ENCODE data around the gene ZNF438. TPM values are rescaled to one million over a fixed set of nuclear protein-coding genes. Genes with fewer than 3 reads are reported as not detected.
"Not testable (repeated sequence)": the region's sequence is repeated elsewhere in the genome, so short reads cannot be mapped to it uniquely, and the experiment has no call there.

Gene ZNF438
- total and polyA plus RNA-seq, 8 donors: 9.6 to 20.1 (median 10.7) TPM

DNA sequence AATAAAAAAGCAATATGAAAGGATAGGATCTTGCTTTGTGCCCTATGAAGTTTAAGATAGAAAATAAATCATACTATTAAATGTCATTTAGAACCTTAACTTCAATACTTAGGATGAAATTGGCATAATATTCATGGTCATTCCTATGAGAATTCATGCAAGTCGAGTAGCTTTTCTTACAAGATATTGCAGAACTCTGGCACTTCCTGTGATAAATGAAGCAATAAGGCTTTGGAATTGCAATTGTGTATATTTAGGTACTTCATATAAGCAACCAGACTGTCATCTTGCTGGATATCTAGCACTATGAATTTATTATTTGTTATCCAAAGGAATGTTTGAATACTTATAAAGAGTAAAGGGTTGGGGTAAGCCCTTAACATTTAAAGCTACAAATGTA, 116.5 kb downstream of the ZNF438 start:
- no peaks in the 10 kb centered on the region for H3K27me3 ChIP-seq
- ATAC-seq (no peak), DNase-seq (no peak)
- peaks cover 0 to 6% of the 10 kb centered on the region in 2 donors for H3K4me1 ChIP-seq
- TF ChIP-seq, protein P1, sequence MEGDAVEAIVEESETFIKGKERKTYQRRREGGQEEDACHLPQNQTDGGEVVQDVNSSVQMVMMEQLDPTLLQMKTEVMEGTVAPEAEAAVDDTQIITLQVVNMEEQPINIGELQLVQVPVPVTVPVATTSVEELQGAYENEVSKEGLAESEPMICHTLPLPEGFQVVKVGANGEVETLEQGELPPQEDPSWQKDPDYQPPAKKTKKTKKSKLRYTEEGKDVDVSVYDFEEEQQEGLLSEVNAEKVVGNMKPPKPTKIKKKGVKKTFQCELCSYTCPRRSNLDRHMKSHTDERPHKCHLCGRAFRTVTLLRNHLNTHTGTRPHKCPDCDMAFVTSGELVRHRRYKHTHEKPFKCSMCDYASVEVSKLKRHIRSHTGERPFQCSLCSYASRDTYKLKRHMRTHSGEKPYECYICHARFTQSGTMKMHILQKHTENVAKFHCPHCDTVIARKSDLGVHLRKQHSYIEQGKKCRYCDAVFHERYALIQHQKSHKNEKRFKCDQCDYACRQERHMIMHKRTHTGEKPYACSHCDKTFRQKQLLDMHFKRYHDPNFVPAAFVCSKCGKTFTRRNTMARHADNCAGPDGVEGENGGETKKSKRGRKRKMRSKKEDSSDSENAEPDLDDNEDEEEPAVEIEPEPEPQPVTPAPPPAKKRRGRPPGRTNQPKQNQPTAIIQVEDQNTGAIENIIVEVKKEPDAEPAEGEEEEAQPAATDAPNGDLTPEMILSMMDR (IDR thresholded peaks at IDR 0.05): no peak
- no peak overlapping the region for H3K27ac ChIP-seq
- peaks cover 0 to 1% of the 10 kb centered on the region in 2 donors for H3K36me3 ChIP-seq
- H3K4me3 ChIP-seq: no peak overlapping the region
- intact Hi-C loops (cut with DNase I): no loop called here
- H3K9me3 ChIP-seq: no peaks in the 10 kb centered on the region

DNA sequence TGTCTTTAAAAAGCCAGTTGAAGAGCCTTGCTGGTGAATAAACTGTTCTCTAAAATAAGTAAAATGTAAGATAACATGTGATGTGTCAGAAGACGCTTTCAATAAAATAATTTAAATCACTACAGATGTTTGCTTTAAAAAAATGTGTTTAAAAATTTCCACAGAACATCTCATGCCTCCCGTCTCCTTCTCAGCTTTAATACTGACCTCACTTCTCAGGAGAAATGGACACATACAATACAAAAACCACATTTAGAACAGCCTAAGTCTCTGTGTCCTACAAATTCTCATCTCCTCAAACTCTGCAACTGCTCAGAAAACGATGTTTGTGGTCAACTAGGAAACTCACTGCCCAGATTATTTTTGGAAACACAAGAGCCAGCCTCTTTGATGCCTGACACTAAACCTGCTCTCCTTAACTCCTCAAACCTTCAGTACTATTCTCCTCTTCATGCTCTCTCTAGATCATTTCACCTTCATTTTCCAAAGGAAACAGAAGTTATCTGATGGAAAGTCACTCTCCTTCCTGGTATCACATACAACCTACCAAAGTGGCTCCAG, 120.3 kb downstream of the ZNF438 start:
- no peak for DNase-seq
- intact Hi-C loops (cut with DNase I): loop anchor here in 1 of 2 donors (5.0 kb wide), 1 partner anchor 206 kb away; no protein-coding TSS in a partner anchor
- ATAC-seq: no peak
- no peaks in the 10 kb centered on the region for H3K9me3 ChIP-seq
- no peak overlapping the region for H3K27ac ChIP-seq
- no peaks in the 10 kb centered on the region for H3K27me3 ChIP-seq
- peaks cover 0 to 32% of the 10 kb centered on the region in 2 donors for H3K36me3 ChIP-seq
- TF ChIP-seq, protein P1 (IDR thresholded peaks at IDR 0.05): no peak
- no peak overlapping the region for H3K4me3 ChIP-seq
- H3K4me1 ChIP-seq: peaks cover 0 to 6% of the 10 kb centered on the region in 2 donors

DNA sequence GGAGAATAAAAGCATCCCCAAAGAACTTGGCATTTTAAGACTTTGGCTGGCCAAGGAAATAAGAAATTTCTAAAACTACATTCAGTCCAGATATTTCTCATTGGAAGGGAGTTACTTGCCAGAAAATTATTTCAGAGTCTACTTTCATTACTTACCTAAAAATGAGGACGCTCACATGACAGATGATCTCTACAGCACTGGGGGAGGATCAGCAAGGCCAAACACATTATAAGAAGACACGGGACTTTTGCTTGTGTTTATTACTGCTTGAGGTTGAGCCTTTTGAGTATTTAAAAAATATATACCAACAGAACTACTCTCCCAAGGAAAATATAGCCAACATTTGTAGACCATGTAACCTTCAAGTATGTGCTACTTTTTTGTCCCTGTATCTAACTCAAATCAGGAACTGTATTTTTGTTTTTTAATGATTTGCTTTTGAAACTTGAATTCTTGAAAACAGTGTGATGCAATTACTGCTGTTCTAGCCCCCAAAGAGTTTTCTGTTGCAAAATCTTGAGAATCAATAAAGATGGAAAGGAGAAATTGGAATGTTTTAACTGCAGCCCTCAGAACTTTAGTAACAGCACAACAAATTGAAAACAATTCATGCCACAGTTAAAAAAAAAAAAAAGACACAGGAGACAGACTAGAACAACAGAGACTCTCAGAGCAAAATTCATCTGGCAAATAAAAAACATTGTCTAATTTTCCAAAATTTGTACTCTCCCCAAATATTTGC, 128.1 kb downstream of the ZNF438 start:
- H3K36me3 ChIP-seq: peaks cover 0 to 70% of the 10 kb centered on the region in 2 donors
- no peak overlapping the region for H3K27ac ChIP-seq
- no peaks in the 10 kb centered on the region for H3K9me3 ChIP-seq
- H3K4me1 ChIP-seq: peaks cover 0 to 8% of the 10 kb centered on the region in 2 donors
- ATAC-seq (no peak), DNase-seq (no peak)
- TF ChIP-seq, protein P1 (IDR thresholded peaks at IDR 0.05): no peak
- H3K4me3 ChIP-seq: no peak overlapping the region
- intact Hi-C loops (cut with DNase I): no loop called here
- H3K27me3 ChIP-seq: no peaks in the 10 kb centered on the region

DNA sequence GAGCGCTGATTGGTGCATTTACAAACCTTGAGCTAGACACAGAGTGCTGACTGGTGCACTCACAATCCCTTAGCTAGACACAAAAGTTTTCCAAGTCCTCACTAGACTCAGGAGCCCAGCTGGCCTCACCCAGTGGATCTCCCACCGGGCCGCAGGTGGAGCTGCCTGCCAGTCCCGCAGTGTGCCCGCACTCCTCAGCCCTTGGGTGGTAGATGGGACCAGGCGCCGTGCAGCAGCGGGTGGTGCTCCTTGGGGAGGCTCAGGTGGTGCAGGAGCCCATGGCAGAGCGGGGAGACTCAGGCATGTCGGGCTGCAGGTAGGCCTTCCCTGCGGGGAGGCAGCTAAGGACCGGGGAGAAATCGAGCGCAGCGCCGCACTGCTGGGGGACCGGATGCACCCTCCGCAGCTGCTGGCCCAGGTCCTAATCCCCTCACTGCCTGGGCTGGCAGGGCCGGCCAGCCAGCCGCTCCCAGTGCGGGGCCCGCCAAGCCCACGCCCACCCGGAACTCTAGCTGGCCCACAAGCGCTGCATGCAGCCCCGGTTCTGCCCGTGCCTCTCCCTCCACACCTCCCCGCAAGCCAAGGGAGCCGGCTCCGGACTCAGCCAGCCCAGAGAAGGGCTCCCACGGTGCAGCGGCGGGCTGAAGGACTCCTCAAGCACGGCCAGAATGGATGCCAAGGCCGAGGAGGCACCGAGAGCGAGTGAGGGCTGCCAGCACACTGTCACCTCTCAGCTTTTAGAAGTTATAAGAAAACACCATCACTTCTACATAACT, 128.9 kb downstream of the ZNF438 start:
- Histone ChIP-seq H3K36me3 (peaks cover 0 to 63% of the 10 kb centered on the region in 2 donors), H3K9me3 (no peaks in the 10 kb centered on the region), H3K27me3 (no peaks in the 10 kb centered on the region), H3K27ac (no peak overlapping the region), H3K4me3 (no peak overlapping the region), H3K4me1 (peaks cover 0 to 8% of the 10 kb centered on the region in 2 donors)
- TF ChIP-seq, protein P1 (IDR thresholded peaks at IDR 0.05): no peak
- DNase-seq: peak in 1 of 4 donors; percentile 72
- no peak for ATAC-seq
- intact Hi-C loops (cut with DNase I): no loop called here

DNA sequence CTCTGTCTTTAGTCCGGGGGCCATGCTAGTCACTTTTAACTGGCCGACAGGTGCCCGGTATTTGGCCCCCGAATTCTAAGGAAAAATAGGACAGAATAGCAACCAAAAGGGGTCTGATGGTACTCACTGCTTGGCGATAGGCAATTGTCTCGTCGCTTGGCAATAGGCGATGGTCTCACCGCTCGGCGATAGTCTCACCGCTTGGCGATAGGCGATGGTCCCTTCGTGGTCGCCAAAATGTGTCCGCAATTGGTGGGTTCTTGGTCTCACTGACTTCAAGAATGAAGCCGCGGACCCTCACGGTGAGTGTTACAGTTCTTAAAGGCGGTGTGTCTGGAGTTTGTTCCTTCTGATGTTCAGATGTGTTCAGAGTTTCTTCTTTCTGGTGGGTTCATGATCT, 130.2 kb downstream of the ZNF438 start:
- DNase-seq; intact Hi-C loops (cut with DNase I); H3K4me1 ChIP-seq; H3K27ac ChIP-seq; H3K4me3 ChIP-seq; H3K27me3 ChIP-seq; H3K9me3 ChIP-seq; ATAC-seq: not testable (repeated sequence)
- peaks cover 0 to 50% of the 10 kb centered on the region in 2 donors for H3K36me3 ChIP-seq

Measured in left lung (tissue), 10 donors.